HG02943 (cell line): ENCODE measurements around the gene GPC5.
"Not testable (repeated sequence)": the region's sequence is repeated elsewhere in the genome, so short reads cannot be mapped to it uniquely, and the experiment has no call there.

Experiments
- ATAC-seq: cut with Tn5 transposase; IDR thresholded peaks from one replicate; pipeline ENCODE4 v1.9.1; 2021; ENCODE audit warnings: mild to moderate bottlenecking, low read depth, moderate library complexity; ENCODE audit not compliant: unreplicated experiment

Gene GPC5

GRCh38 chr13:92407858-92408257 lies 1009.4 kb downstream of the GPC5 start:
- no peak for ATAC-seq

DNA sequence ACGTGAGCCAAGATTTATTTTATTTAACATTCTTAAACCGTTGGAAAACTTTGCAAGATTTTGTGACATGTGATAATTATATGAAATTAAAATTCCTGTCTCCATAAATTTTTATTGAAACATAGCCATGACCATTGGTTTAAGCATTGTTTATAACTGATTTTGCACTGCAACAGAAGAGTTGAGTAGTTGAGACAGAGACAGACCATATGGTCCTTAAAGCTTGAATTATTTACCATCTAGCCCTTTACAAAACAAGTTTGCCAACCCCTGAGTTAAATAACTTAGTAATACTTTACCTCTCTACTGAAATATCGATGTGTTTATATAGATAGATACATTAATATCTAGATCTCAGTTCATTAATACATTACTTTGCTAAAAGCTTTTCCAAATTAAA lies 1014.1 kb downstream of the GPC5 start:
- no peak for ATAC-seq

- no peak for ATAC-seq
These were observed 1014.6 kb downstream of the GPC5 start for GRCh38 chr13:92412996-92413395.

DNA sequence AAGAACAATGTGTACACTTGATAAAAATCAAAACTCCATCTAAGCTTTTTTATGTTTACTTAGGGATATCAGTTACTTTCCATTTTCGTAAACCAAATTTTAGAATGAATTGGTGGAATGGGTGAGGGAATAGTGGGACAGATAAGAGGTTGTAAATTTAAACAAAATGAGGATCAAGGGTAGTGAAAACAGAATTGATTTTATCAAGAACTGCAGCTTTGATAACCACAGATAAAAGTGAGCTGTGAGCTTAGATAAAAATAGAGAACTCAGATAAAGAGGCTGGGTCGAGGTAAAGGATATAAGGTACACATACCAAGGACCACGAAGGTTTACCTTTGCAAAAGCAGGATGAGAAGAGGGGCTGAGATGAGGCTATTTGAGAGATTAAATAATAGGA lies 1015.0 kb downstream of the GPC5 start:
- no peak for ATAC-seq

- no peak for ATAC-seq
These were observed 1016.4 kb downstream of the GPC5 start for GRCh38 chr13:92414851-92415250.

- ATAC-seq, result no peak
These were observed 1017.4 kb downstream of the GPC5 start for GRCh38 chr13:92415781-92416180.

- no peak for ATAC-seq
These were observed 1020.5 kb downstream of the GPC5 start for GRCh38 chr13:92418818-92419412.

DNA sequence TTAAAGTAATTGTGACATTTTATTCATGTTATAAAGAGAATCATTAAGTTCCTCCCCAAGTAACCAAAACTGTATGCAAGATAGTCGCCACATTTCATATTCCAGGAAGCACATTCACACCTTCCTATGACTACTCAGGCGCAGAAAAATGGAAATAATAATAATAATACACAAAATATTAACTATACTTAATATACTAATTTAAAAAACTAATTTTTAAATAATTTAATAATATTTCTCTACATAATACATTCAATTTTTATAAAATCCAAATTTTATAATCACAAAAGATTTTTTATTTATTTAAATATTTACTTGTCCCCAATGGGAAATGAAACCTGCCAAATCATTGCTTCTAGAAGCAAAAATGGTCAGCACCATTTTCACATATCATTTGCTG lies 1030.8 kb downstream of the GPC5 start:
- ATAC-seq, result no peak

GRCh38 chr13:92433386-92433785 lies 1035.0 kb downstream of the GPC5 start:
- ATAC-seq, result no peak

DNA sequence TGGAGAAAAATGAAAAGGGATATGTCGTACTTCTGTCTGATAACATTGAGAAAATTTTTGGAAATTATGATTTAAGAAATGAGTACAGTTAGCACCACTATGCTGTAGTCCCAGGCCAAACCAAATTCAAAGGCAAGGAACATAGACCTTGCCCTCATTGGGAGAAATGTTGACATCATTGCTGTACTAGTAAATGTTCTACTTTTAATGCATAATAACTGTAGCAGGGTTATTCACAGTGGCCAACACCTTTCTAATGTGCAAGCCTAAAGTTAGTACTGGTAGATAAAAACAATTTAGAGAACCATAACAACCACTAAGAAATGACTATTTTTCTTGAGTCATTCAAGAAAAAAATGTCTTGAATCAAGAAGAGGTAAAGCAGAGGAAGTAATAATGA lies 1035.5 kb downstream of the GPC5 start:
- ATAC-seq, result no peak

GRCh38 chr13:92436924-92437323 lies 1038.5 kb downstream of the GPC5 start:
- ATAC-seq, result no peak

DNA sequence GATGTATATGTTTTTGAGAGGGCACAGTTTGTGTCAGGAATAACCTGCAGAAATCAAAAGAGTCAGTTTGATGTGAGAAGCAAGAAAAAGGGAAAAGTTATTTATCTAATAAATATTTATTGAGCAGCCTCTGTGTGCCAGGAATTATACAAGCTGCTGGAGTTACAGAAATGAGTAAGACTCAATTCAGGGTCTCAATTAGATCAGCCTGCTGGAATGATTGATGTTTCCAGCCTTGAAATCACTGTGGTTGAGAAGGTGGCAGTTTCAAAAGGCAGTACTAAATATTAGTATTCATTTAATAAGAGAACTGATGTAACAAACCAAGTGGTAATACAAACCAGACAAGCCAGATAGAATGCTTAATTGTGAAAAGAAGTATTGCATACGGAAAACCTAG lies 1045.8 kb downstream of the GPC5 start:
- no peak for ATAC-seq

DNA sequence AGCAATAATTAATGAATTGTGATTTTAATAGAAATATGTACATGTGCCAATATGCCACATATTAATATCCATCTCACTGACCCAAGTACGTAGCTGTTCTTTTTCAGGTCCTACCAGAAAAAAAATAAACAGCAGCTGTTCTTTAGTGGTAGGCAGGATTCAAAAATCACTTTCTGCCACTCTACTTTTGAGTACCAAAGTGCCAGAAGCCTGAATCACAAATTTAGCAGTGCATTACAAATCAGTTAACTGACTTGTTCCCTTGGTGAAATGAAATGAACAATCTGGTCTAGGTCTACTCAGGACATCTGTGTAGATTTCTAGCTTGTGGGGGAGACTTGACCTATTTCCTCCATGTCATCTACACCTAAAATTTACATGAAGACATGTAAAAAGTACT lies 1052.6 kb downstream of the GPC5 start:
- no peak for ATAC-seq

DNA sequence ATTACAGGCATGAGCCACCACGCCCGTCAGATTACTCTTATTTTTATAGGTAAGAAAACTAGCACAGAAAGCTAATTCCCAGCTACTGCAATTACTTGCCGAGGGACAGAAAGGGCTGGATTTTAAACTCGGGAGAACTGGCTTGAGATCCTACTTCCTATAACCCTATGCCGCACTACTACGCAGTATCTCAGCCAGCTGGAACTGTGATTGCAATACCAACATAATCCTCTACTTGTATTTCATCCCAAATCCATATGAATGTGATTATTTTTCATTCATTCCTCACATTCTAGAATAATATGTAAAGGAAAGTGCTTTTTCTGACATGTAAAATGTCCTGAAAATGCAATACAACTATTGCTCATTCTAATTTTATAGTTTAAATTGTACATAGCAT lies 1054.4 kb downstream of the GPC5 start:
- ATAC-seq, result no peak

- no peak for ATAC-seq
These were observed 1060.9 kb downstream of the GPC5 start for GRCh38 chr13:92459306-92459705.

DNA sequence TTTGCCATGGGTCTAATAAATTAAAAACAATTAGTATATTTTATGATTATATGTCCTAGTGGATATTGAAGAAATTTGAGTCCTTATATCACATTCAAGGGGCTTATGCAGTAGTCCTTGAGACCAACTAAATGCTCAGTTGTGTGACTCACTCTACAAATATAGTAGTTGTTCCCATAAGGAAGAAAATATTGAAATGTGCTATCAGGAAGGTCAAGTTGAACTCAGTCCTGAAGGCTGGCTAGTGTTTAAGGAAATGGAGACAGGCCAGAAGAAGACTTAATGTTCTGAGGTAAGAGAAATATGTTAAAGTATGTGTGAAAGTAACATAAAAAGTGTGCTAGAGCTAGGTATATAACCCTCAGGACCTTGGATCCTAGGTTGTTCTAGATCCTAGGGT lies 1062.1 kb downstream of the GPC5 start:
- no peak for ATAC-seq

DNA sequence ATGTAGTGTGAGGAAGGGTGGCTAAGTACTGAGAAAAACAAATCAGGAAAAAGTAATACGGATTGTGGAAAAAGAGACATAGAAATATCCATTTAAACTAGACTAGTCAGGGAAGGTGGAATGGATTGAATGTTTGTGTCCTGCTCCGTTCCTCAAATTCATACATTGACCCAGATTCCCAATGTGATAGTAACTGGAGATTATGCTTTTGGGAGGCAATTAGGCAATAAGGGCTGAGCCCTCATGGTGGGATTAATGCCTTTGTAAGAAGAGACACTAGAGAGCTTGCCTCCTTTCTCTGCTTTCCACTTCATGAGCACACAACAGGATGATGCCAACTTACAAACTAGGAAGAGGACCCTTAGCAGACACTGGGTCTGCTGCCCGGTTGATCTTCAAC lies 1063.0 kb downstream of the GPC5 start:
- ATAC-seq, result no peak

GRCh38 chr13:92461831-92462230 lies 1063.4 kb downstream of the GPC5 start:
- ATAC-seq, result no peak

GRCh38 chr13:92463134-92463533 lies 1064.7 kb downstream of the GPC5 start:
- no peak for ATAC-seq

DNA sequence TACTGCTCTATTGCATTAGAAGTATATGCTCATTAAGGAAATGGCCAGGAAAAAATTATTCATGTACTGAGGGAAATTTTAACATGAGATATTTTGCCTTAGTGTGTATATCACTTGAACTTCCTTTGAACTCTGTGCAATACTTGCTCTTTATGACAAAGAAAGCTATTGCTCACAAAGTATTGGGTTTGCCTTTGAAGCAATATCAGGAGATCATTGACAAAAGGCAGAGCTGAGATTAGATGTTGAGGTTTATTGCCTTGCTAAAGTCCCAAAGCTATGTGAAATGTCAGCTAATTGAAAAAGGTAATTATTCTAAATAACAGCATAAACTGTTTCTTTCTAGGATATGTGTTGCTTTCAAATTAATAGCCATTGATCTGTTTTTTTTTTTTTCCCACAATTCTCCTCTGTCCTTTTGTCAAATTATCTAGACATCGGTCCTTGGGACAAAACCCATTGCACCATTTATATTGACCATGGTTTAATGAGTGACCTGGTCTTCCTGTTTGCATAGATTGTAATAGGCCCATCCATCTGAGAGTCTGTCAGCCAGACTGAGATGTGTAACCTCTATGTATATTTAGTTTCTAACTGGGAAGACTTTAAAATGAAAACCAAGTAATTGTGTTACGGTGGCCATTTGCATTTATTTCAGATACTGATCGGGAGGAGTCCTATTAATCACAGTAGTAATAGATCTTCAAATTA lies 1075.5 kb downstream of the GPC5 start:
- ATAC-seq, result no peak

DNA sequence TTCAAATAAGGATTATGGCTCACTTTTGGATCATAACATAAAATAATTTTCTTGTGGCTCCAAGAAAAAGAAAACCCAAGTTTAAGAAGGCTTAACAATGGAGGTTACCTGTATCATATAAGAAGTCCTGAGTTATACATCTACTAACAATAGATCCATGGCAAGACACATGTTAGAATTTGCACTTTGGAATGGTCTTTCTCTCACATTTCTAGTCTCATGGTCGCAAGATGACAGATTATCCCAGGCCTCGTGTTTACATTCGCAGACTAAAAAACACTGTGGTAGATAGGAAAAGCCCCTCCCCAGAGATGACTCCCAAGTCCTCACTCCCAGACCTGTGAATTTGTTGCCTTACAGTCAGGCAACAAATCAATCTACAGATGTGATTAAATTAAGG lies 1082.0 kb downstream of the GPC5 start:
- ATAC-seq, result no peak

GRCh38 chr13:92482790-92483189 lies 1084.4 kb downstream of the GPC5 start:
- ATAC-seq, result not testable (repeated sequence)

- ATAC-seq, result no peak
These were observed 1085.5 kb downstream of the GPC5 start for GRCh38 chr13:92483894-92484293.
